ENCODE data around the gene ANKRD28.

Gene ANKRD28

GRCh38 chr3:15713364-15713763 is 84.4 kb downstream of the ANKRD28 start:
- Histone ChIP-seq H3K79me2 (ENCODE audit: insufficient read depth, low read length) (no peaks in the 10 kb centered on the region), H3K4me3 (ENCODE audit: low read length, poor library complexity, severe bottlenecking) (no peak overlapping the region), H3K9me3 (ENCODE audit: insufficient read depth, low read depth, low read length) (no peaks in the 10 kb centered on the region), H4K20me1 (ENCODE audit: insufficient read depth, low read length, poor library complexity, severe bottlenecking) (peaks cover 11% of the 10 kb centered on the region), H3K4me1 (ENCODE audit: insufficient read depth, low read length, poor library complexity, severe bottlenecking) (no peaks in the 10 kb centered on the region), H3K9ac (ENCODE audit: low read depth, low read length, poor library complexity, severe bottlenecking) (no peak overlapping the region), H3K27me3 (ENCODE audit: insufficient read depth, low read length, poor library complexity, severe bottlenecking) (no peaks in the 10 kb centered on the region), H2AFZ (ENCODE audit: low read length) (no peak overlapping the region), H3K9me2 (replicated peaks; ENCODE audit: low read depth, low read length) (no peaks in the 10 kb centered on the region), H3K36me3 (ENCODE audit: insufficient read depth, low read length) (peaks cover 80% of the 10 kb centered on the region), H3F3A (ENCODE audit: low read depth) (peaks cover 2% of the 10 kb centered on the region; the same call in 1 of the 2 replicates), H3K4me2 (ENCODE audit: low read depth, low read length, poor library complexity, severe bottlenecking) (no peak overlapping the region)
- TF ChIP-seq EZH2phosphoT487 (IDR thresholded peaks at IDR 0.05; ENCODE audit: borderline replicate concordance) (no peak), CTCF (conservative IDR thresholded peaks at IDR 0.05; ENCODE audit: low read length) (no peak)

- Histone ChIP-seq H3K79me2 (ENCODE audit: insufficient read depth, low read length) (no peaks in the 10 kb centered on the region), H3K9me2 (replicated peaks; ENCODE audit: low read depth, low read length) (no peaks in the 10 kb centered on the region), H3K36me3 (ENCODE audit: insufficient read depth, low read length) (peaks cover 78% of the 10 kb centered on the region), H3F3A (ENCODE audit: low read depth) (peaks cover 2% of the 10 kb centered on the region; the same call in 1 of the 2 replicates), H3K4me2 (ENCODE audit: low read depth, low read length, poor library complexity, severe bottlenecking) (no peak overlapping the region), H4K20me1 (ENCODE audit: insufficient read depth, low read length, poor library complexity, severe bottlenecking) (peaks cover 11% of the 10 kb centered on the region), H3K4me3 (ENCODE audit: low read length, poor library complexity, severe bottlenecking) (no peak overlapping the region), H3K9me3 (ENCODE audit: insufficient read depth, low read depth, low read length) (no peaks in the 10 kb centered on the region; the same call in 1 of the 2 replicates), H3K9ac (ENCODE audit: low read depth, low read length, poor library complexity, severe bottlenecking) (no peak overlapping the region), H3K27me3 (ENCODE audit: insufficient read depth, low read length, poor library complexity, severe bottlenecking) (no peaks in the 10 kb centered on the region), H2AFZ (ENCODE audit: low read length) (no peak overlapping the region), H3K4me1 (ENCODE audit: insufficient read depth, low read length, poor library complexity, severe bottlenecking) (no peaks in the 10 kb centered on the region)
- TF ChIP-seq EZH2phosphoT487 (IDR thresholded peaks at IDR 0.05; ENCODE audit: borderline replicate concordance), result no peak
- TF ChIP-seq CTCF (conservative IDR thresholded peaks at IDR 0.05; ENCODE audit: low read length), result no peak
Observed at GRCh38 chr3:15711281-15711680, 86.5 kb downstream of the ANKRD28 start.

GRCh38 chr3:15708882-15709677 is 88.7 kb downstream of the ANKRD28 start:
- Histone ChIP-seq H3K79me2 (ENCODE audit: insufficient read depth, low read length) (no peaks in the 10 kb centered on the region), H4K20me1 (ENCODE audit: insufficient read depth, low read length, poor library complexity, severe bottlenecking) (peaks cover 8% of the 10 kb centered on the region), H3K9ac (ENCODE audit: low read depth, low read length, poor library complexity, severe bottlenecking) (no peak overlapping the region), H3K4me1 (ENCODE audit: insufficient read depth, low read length, poor library complexity, severe bottlenecking) (no peaks in the 10 kb centered on the region), H3K4me2 (ENCODE audit: low read depth, low read length, poor library complexity, severe bottlenecking) (no peak overlapping the region), H3K36me3 (ENCODE audit: insufficient read depth, low read length) (peaks cover 91% of the 10 kb centered on the region), H2AFZ (ENCODE audit: low read length) (no peak overlapping the region), H3K9me3 (ENCODE audit: insufficient read depth, low read depth, low read length) (no peaks in the 10 kb centered on the region; the same call in 1 of the 2 replicates), H3K9me2 (replicated peaks; ENCODE audit: low read depth, low read length) (no peaks in the 10 kb centered on the region), H3K27me3 (ENCODE audit: insufficient read depth, low read length, poor library complexity, severe bottlenecking) (no peaks in the 10 kb centered on the region), H3K4me3 (ENCODE audit: low read length, poor library complexity, severe bottlenecking) (no peak overlapping the region), H3F3A (ENCODE audit: low read depth) (peaks cover 2% of the 10 kb centered on the region; the same call in 1 of the 2 replicates)
- TF ChIP-seq CTCF (conservative IDR thresholded peaks at IDR 0.05; ENCODE audit: low read length), result no peak
- no peak for TF ChIP-seq EZH2phosphoT487 (IDR thresholded peaks at IDR 0.05; ENCODE audit: borderline replicate concordance)
